Stimulated activated CD4-positive, alpha-beta T cell treated with anti-CD3 and anti-CD28 coated beads, Interleukin-1b, Interleukin-23, amount 100 ng/mL, for 48 hours (primary cell): Measurements from ENCODE around the gene ZNF521.

Experiments
- DNase-seq: peaks from one replicate; pipeline ENCODE4 v3.0.0-alpha.2; 2020

ZNF521 gene

GRCh38 chr18:25335062-25335461 lies 16.9 kb downstream of the ZNF521 start:
- no peak for DNase-seq

- DNase-seq, result no peak
Observed at GRCh38 chr18:25334588-25334987, 17.4 kb downstream of the ZNF521 start.

GRCh38 chr18:25332002-25332401 lies 20.0 kb downstream of the ZNF521 start:
- DNase-seq, result no peak

- DNase-seq, result no peak
Observed at GRCh38 chr18:25329783-25330182, 22.2 kb downstream of the ZNF521 start.

- DNase-seq, result no peak
Observed at GRCh38 chr18:25327584-25327983, 24.4 kb downstream of the ZNF521 start.

GRCh38 chr18:25326361-25326952 lies 25.5 kb downstream of the ZNF521 start:
- no peak for DNase-seq

GRCh38 chr18:25322806-25323205 lies 29.2 kb downstream of the ZNF521 start:
- no peak for DNase-seq

- no peak for DNase-seq
Observed at GRCh38 chr18:25316381-25317018, 35.5 kb downstream of the ZNF521 start.

- DNase-seq, result no peak
Observed at GRCh38 chr18:25314838-25315190, 37.2 kb downstream of the ZNF521 start.

- no peak for DNase-seq
Observed at GRCh38 chr18:25314151-25314837, 37.7 kb downstream of the ZNF521 start.

GRCh38 chr18:25313268-25313667 lies 38.7 kb downstream of the ZNF521 start:
- DNase-seq, result no peak

GRCh38 chr18:25310045-25310444 lies 41.9 kb downstream of the ZNF521 start:
- DNase-seq, result no peak

GRCh38 chr18:25308381-25308780 lies 43.6 kb downstream of the ZNF521 start:
- DNase-seq, result no peak

- DNase-seq, result no peak
Observed at GRCh38 chr18:25307192-25307591, 44.8 kb downstream of the ZNF521 start.

- no peak for DNase-seq
Observed at GRCh38 chr18:25306671-25307070, 45.3 kb downstream of the ZNF521 start.

- DNase-seq, result no peak
Observed at GRCh38 chr18:25305584-25305983, 46.4 kb downstream of the ZNF521 start.

GRCh38 chr18:25300492-25300891 lies 51.5 kb downstream of the ZNF521 start:
- DNase-seq, result no peak

- no peak for DNase-seq
Observed at GRCh38 chr18:25299426-25300300, 52.3 kb downstream of the ZNF521 start.

GRCh38 chr18:25298853-25299274 lies 53.1 kb downstream of the ZNF521 start:
- no peak for DNase-seq

GRCh38 chr18:25295624-25296138 lies 56.3 kb downstream of the ZNF521 start:
- DNase-seq, result no peak

- no peak for DNase-seq
Observed at GRCh38 chr18:25291150-25291549, 60.8 kb downstream of the ZNF521 start.

GRCh38 chr18:25289001-25289631 lies 62.9 kb downstream of the ZNF521 start:
- no peak for DNase-seq
